Measurements from ENCODE around the gene ATG10. TPM values are rescaled to one million over a fixed set of nuclear protein-coding genes. Genes with fewer than 3 reads are reported as not detected.

The ATG10 gene
- total RNA-seq, 1 experiment from 2014 or later: 34.5 TPM

Other genes with a start within 250 kb of the ATG10 start
- 26.1 and 38.8 TPM in 2 replicates for gene SSBP2, start 220.9 kb upstream of the ATG10 start, total RNA-seq (2014; rRNA removed; shearing (Covaris generic))